GM20000 (cell line): ENCODE results near the gene TBC1D14.

Experiments
- DNase-seq: peaks from one replicate; pipeline ENCODE4 v3.0.0; 2012; ENCODE audit warnings: low spot score
- CTCF ChIP-seq: IDR thresholded peaks from 2 replicates; pipeline ENCODE4 v1.5.1; 2012; ENCODE audit warnings: mild to moderate bottlenecking, control low read depth; ENCODE audit errors: extremely low read depth, missing control alignments

Gene TBC1D14

GRCh38 chr4:7037425-7037824, 127.8 kb downstream of the TBC1D14 start:
- TF ChIP-seq CTCF: no peak
- DNase-seq: no peak

GRCh38 chr4:7040765-7041164, 131.1 kb downstream of the TBC1D14 start:
- TF ChIP-seq CTCF: no peak
- no peak for DNase-seq

GRCh38 chr4:7041246-7041645, 131.6 kb downstream of the TBC1D14 start:
- no peak for DNase-seq
- TF ChIP-seq CTCF: no peak

GRCh38 chr4:7041801-7042502, 132.3 kb downstream of the TBC1D14 start:
- no peak for DNase-seq
- no peak for TF ChIP-seq CTCF

GRCh38 chr4:7042503-7043283, 133.1 kb downstream of the TBC1D14 start:
- DNase-seq: peak; percentile 100
- no peak for TF ChIP-seq CTCF

- DNase-seq: no peak
Observed at GRCh38 chr4:7043284-7044136, 133.9 kb downstream of the TBC1D14 start, which contains the start of gene TADA2B. TSS of gene TADA2B (plus strand) at chr4:7043372. CDS start at chr4:7043580, 208 bp downstream.

More at GRCh38 chr4:7043284-7044136, 133.9 kb downstream of the TBC1D14 start, which contains the start of gene TADA2B:
- TF ChIP-seq CTCF: no peak
